Lung microvascular endothelial cell (primary cell): Measurements from ENCODE around the gene TGIF1. TPM values are rescaled to one million over a fixed set of nuclear protein-coding genes. Genes with fewer than 3 reads are reported as not detected.

ENCODE experiments used
- total RNA-seq: library from RNA; depleted of rRNA; stranded (reverse); fragments of >200 nt; gene quantifications from 2 replicates; pipeline ENCODE4 v1.2.1, GENCODE V29; 2014

TGIF1 gene
- total RNA-seq, 1 donor from 2014 or later: 109 TPM

Other genes with a start within 250 kb of the TGIF1 start
- 1.1 and 8.7 TPM in 2 replicates for gene MYOM1, start 230.2 kb upstream of the TGIF1 start, total RNA-seq
- gene MYL12A, start 202.4 kb upstream of the TGIF1 start, total RNA-seq: 943 and 1,280 TPM in 2 replicates
- gene MYL12B, start 188.0 kb upstream of the TGIF1 start, total RNA-seq: 736 and 834 TPM in 2 replicates